ENCODE measurements around the gene LHFPL3. TPM values are rescaled to one million over a fixed set of nuclear protein-coding genes. Genes with fewer than 3 reads are reported as not detected.

LHFPL3 gene
- total RNA-seq, 2 experiments from 2014 or later = not detected

DNA sequence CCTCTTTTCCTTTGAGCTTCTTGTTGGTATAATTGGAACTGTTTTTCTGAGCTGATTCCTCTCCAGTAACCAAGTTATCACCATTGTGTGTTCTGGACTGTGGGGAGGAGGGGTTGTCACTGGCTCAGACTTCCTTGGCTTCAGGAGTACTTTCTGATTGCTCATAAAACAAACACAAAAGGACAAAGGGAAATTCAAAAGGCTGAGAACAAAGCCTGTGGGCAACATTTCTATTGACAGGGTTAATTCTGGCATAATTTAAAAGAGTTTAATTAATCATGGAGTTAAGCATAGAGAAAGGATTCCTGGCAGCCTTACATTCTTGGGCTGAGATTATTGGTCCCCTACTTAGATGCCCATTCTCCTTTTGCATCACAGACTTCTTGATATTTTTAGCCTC, 462.7 kb downstream of the LHFPL3 start:
- Histone ChIP-seq H3K9me3 (ENCODE audit: low read length) (no peaks in the 10 kb centered on the region), H2AFZ (ENCODE audit: low read length) (no peak overlapping the region), H3K4me1 (ENCODE audit: insufficient read depth, low read length, poor library complexity, severe bottlenecking) (no peaks in the 10 kb centered on the region), H3K9me2 (ENCODE audit: insufficient read depth, low read length) (no peaks in the 10 kb centered on the region), H3K4me2 (ENCODE audit: low read length) (no peak overlapping the region), H3K79me2 (ENCODE audit: insufficient read depth, low read depth, low read length) (no peaks in the 10 kb centered on the region), H3K27ac (ENCODE audit: low read depth, low read length, poor library complexity, severe bottlenecking) (no peak overlapping the region), H3K4me3 (ENCODE audit: low read depth, low read length, poor library complexity, severe bottlenecking) (no peak overlapping the region), H3K36me3 (ENCODE audit: insufficient read depth, low read length) (no peaks in the 10 kb centered on the region), H4K20me1 (ENCODE audit: insufficient read depth, low read length) (no peaks in the 10 kb centered on the region)
- ChIA-PET CTCF (ENCODE audit: unreplicated experiment) (no interaction called here), POLR2A (interaction anchor here (0.6 kb wide), 1 partner anchor 915 kb away, joined by 3 read pairs; no protein-coding TSS in a partner anchor)
- DNase-seq (ENCODE audit: low spot score) = no peak
- BruUV-seq (replicated peaks) = no TSS peak
- intact Hi-C loops (cut with micrococcal nuclease; ENCODE audit: unreplicated experiment) = no loop called here
- TF ChIP-seq EZH2phosphoT487 (IDR thresholded peaks at IDR 0.05; ENCODE audit: borderline replicate concordance, low read depth, low read length) = no peak
- TF ChIP-seq, protein P1, sequence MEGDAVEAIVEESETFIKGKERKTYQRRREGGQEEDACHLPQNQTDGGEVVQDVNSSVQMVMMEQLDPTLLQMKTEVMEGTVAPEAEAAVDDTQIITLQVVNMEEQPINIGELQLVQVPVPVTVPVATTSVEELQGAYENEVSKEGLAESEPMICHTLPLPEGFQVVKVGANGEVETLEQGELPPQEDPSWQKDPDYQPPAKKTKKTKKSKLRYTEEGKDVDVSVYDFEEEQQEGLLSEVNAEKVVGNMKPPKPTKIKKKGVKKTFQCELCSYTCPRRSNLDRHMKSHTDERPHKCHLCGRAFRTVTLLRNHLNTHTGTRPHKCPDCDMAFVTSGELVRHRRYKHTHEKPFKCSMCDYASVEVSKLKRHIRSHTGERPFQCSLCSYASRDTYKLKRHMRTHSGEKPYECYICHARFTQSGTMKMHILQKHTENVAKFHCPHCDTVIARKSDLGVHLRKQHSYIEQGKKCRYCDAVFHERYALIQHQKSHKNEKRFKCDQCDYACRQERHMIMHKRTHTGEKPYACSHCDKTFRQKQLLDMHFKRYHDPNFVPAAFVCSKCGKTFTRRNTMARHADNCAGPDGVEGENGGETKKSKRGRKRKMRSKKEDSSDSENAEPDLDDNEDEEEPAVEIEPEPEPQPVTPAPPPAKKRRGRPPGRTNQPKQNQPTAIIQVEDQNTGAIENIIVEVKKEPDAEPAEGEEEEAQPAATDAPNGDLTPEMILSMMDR (conservative IDR thresholded peaks at IDR 0.05; ENCODE audit: low read length) = no peak

DNA sequence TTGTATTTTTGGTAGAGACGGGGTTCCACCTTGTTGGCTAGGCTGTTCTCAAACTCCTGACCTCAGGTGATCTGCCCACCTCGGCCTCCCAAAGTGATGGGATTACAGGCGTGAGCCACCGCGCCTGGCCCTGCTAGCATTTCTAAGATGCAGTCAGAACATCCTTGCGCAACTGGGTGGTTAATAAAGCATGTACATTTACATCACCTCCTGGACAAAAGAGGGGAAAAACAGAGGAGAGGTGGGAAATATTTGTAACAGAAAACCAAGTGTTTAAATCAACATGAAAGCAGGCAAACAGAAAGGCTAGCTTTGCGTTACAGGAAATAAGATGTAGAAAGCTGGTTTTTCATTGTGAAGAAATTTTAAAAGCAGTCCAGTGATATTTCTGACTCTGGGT, 464.7 kb downstream of the LHFPL3 start:
- CTCF ChIA-PET (ENCODE audit: unreplicated experiment) = interaction anchor here (0.6 kb wide), 1 partner anchor 41 kb away, joined by 3 read pairs; no protein-coding TSS in a partner anchor
- no peaks in the 10 kb centered on the region for H3K4me1 ChIP-seq (ENCODE audit: insufficient read depth, low read length, poor library complexity, severe bottlenecking)
- H3K4me3 ChIP-seq (ENCODE audit: low read depth, low read length, poor library complexity, severe bottlenecking) = no peak overlapping the region
- intact Hi-C loops (cut with micrococcal nuclease; ENCODE audit: unreplicated experiment) = no loop called here
- no TSS peak for BruUV-seq (replicated peaks)
- no peak overlapping the region for H3K4me2 ChIP-seq (ENCODE audit: low read length)
- no peak overlapping the region for H3K27ac ChIP-seq (ENCODE audit: low read depth, low read length, poor library complexity, severe bottlenecking)
- H3K79me2 ChIP-seq (ENCODE audit: insufficient read depth, low read depth, low read length) = no peaks in the 10 kb centered on the region
- POLR2A ChIA-PET = no interaction called here
- H4K20me1 ChIP-seq (ENCODE audit: insufficient read depth, low read length) = no peaks in the 10 kb centered on the region
- no peaks in the 10 kb centered on the region for H3K9me2 ChIP-seq (ENCODE audit: insufficient read depth, low read length)
- DNase-seq (ENCODE audit: low spot score) = no peak
- H3K9me3 ChIP-seq (ENCODE audit: low read length) = no peaks in the 10 kb centered on the region
- TF ChIP-seq EZH2phosphoT487 (IDR thresholded peaks at IDR 0.05; ENCODE audit: borderline replicate concordance, low read depth, low read length) = no peak
- TF ChIP-seq, protein P1 (conservative IDR thresholded peaks at IDR 0.05; ENCODE audit: low read length) = no peak
- no peak overlapping the region for H2AFZ ChIP-seq (ENCODE audit: low read length)
- no peaks in the 10 kb centered on the region for H3K36me3 ChIP-seq (ENCODE audit: insufficient read depth, low read length)

- intact Hi-C loops (cut with micrococcal nuclease; ENCODE audit: unreplicated experiment) = no loop called here
- no peaks in the 10 kb centered on the region for H3K79me2 ChIP-seq (ENCODE audit: insufficient read depth, low read depth, low read length)
- no peaks in the 10 kb centered on the region for H4K20me1 ChIP-seq (ENCODE audit: insufficient read depth, low read length)
- no peak overlapping the region for H3K4me2 ChIP-seq (ENCODE audit: low read length)
- H3K9me2 ChIP-seq (ENCODE audit: insufficient read depth, low read length) = no peaks in the 10 kb centered on the region
- H3K9me3 ChIP-seq (ENCODE audit: low read length) = no peaks in the 10 kb centered on the region
- no peak overlapping the region for H3K27ac ChIP-seq (ENCODE audit: low read depth, low read length, poor library complexity, severe bottlenecking)
- H2AFZ ChIP-seq (ENCODE audit: low read length) = no peak overlapping the region
- TF ChIP-seq, protein P1 (conservative IDR thresholded peaks at IDR 0.05; ENCODE audit: low read length) = no peak
- TF ChIP-seq EZH2phosphoT487 (IDR thresholded peaks at IDR 0.05; ENCODE audit: borderline replicate concordance, low read depth, low read length) = no peak
- no TSS peak for BruUV-seq (replicated peaks)
- DNase-seq (ENCODE audit: low spot score) = no peak
- no peaks in the 10 kb centered on the region for H3K36me3 ChIP-seq (ENCODE audit: insufficient read depth, low read length)
- ChIA-PET POLR2A (no interaction called here), CTCF (ENCODE audit: unreplicated experiment) (no interaction called here)
- no peaks in the 10 kb centered on the region for H3K4me1 ChIP-seq (ENCODE audit: insufficient read depth, low read length, poor library complexity, severe bottlenecking)
- no peak overlapping the region for H3K4me3 ChIP-seq (ENCODE audit: low read depth, low read length, poor library complexity, severe bottlenecking)
Observed at GRCh38 chr7:104794154-104794553, 465.8 kb downstream of the LHFPL3 start.

All from OCI-LY7 (cell line).